DMS153 treated with DMSO at 0.1 percent for 48 hours (cell line): ENCODE data around the gene TRAF3.
"Not testable (repeated sequence)": the region's sequence is repeated elsewhere in the genome, so short reads cannot be mapped to it uniquely, and the experiment has no call there.

Source experiments
- DNase-seq: peaks from one replicate; lab custom pipeline; 2025; ENCODE audit not compliant: unreplicated experiment; lab: John Stamatoyannopoulos, UW

Gene TRAF3

GRCh38 chr14:102750376-102750775 is 26.9 kb upstream of the TRAF3 start:
- DNase-seq: no peak

GRCh38 chr14:102751088-102751487 is 26.2 kb upstream of the TRAF3 start:
- DNase-seq: no peak

GRCh38 chr14:102752239-102752847 is 24.9 kb upstream of the TRAF3 start:
- no peak for DNase-seq

- DNase-seq: no peak
Observed at GRCh38 chr14:102754370-102755262, 22.6 kb upstream of the TRAF3 start.

- no peak for DNase-seq
Observed at GRCh38 chr14:102757646-102758045, 19.6 kb upstream of the TRAF3 start.

- DNase-seq: no peak
Observed at GRCh38 chr14:102758087-102758486, 19.2 kb upstream of the TRAF3 start.

- DNase-seq: no peak
Observed at GRCh38 chr14:102759456-102760187, 17.6 kb upstream of the TRAF3 start.

- DNase-seq: no peak
Observed at GRCh38 chr14:102760496-102761193, 16.6 kb upstream of the TRAF3 start.

- no peak for DNase-seq
Observed at GRCh38 chr14:102761206-102761605, 16.0 kb upstream of the TRAF3 start.

GRCh38 chr14:102764220-102764671 is 13.0 kb upstream of the TRAF3 start:
- DNase-seq: no peak

GRCh38 chr14:102765770-102766169 is 11.5 kb upstream of the TRAF3 start:
- not testable (repeated sequence) for DNase-seq

- no peak for DNase-seq
Observed at GRCh38 chr14:102768223-102769048, 8.8 kb upstream of the TRAF3 start.

- no peak for DNase-seq
Observed at GRCh38 chr14:102769049-102769327, 8.3 kb upstream of the TRAF3 start.

- DNase-seq: no peak
Observed at GRCh38 chr14:102770147-102771123, 6.8 kb upstream of the TRAF3 start.

GRCh38 chr14:102771144-102771543 is 6.1 kb upstream of the TRAF3 start:
- DNase-seq: no peak

GRCh38 chr14:102772781-102773570 is 4.3 kb upstream of the TRAF3 start:
- no peak for DNase-seq

GRCh38 chr14:102774391-102775153 is 2.7 kb upstream of the TRAF3 start:
- DNase-seq: peak; percentile 23
